B cell (primary cell): ENCODE measurements around the gene NASP. TPM values are rescaled to one million over a fixed set of nuclear protein-coding genes. Genes with fewer than 3 reads are reported as not detected.

Experiments used
- ATAC-seq: fragments of 200-7000 bp; cut with Tn5 transposase; one replicate; pipeline ENCODE4 v1.10.0; 2021; ENCODE audit warnings: low read depth, mild to moderate bottlenecking, moderate number of reproducible peaks, moderate library complexity
- CTCF ChIA-PET: fragments of 350-600 bp; sonication (Branson Sonifier 250); formaldehyde crosslinking; loops from one replicate; lab custom pipeline; 2021; ENCODE audit warnings: antibody characterized with exemption, inconsistent platforms; lab: Charles Lee
- POLR2A ChIA-PET: fragments of 350-600 bp; sonication (Branson Sonifier 250); formaldehyde crosslinking; loops from one replicate; lab custom pipeline; 2021; ENCODE audit warnings: antibody characterized with exemption; lab: Charles Lee
- DNase-seq: peaks from one replicate; pipeline ENCODE4 v3.0.0; 2013
- H2AFZ ChIP-seq: 2 replicates; pipeline ENCODE4 v1.6.1; 2012; ENCODE audit warnings: mild to moderate bottlenecking, low read depth, low read length; ENCODE audit not compliant: insufficient read depth, poor library complexity, severe bottlenecking
- H3K27ac ChIP-seq, 2 donors: 1 replicate in 1 of 2; 2 replicates in 1 of 2; pipeline ENCODE4 v1.5.1; 2012 to 2013; ENCODE audit warnings: low read length in 2 of 2, mild to moderate bottlenecking in 2 of 2, moderate library complexity in 1 of 2
- H3K27me3 ChIP-seq, 4 experiments: fragments of 200-600 bp in 1 of 4; sonication (generic) in 1 of 4; replicated peaks in 1 of 4; 1 replicate in 2 of 4; 2 replicates in 2 of 4; pipeline versions ENCODE4 v1.6.1 to v1.7.0; 2013 to 2016; ENCODE audit warnings: low read length in 3 of 4, mild to moderate bottlenecking in 2 of 4, mixed read lengths in 1 of 4, moderate library complexity in 1 of 4; ENCODE audit not compliant: insufficient read depth in 4 of 4, control insufficient read depth in 3 of 4; ENCODE audit errors: control extremely low read depth in 1 of 4
- H3K36me3 ChIP-seq, 2 experiments: replicated peaks in 1 of 2; 1 replicate in 1 of 2; 2 replicates in 1 of 2; pipeline versions ENCODE4 v1.6.1 to v1.7.1; 2013; ENCODE audit warnings: low read length in 1 of 2; ENCODE audit not compliant: insufficient read depth in 2 of 2, control insufficient read depth in 1 of 2; ENCODE audit errors: control extremely low read depth in 1 of 2, extremely low read depth in 1 of 2
- H3K4me1 ChIP-seq, 2 donors: fragments of 200-600 bp in 1 of 2; sonication (generic) in 1 of 2; 1 replicate in 1 of 2; 2 replicates in 1 of 2; pipeline versions ENCODE4 v1.5.1 to v1.6.1; 2013 to 2017; ENCODE audit warnings: low read length in 2 of 2; ENCODE audit not compliant: control insufficient read depth in 2 of 2, insufficient read depth in 2 of 2
- H3K4me2 ChIP-seq: replicated peaks from 2 replicates; pipeline ENCODE3; 2012; ENCODE audit warnings: mild to moderate bottlenecking, low read depth, low read length; ENCODE audit not compliant: poor library complexity, severe bottlenecking
- H3K4me3 ChIP-seq, 5 experiments: fragments of 200-600 bp in 1 of 5; sonication (generic) in 1 of 5; 1 replicate in 3 of 5; 2 replicates in 2 of 5; pipeline versions ENCODE4 v1.5.1 to v1.7.0; 2011 to 2016; ENCODE audit warnings: low read length in 4 of 5, mild to moderate bottlenecking in 4 of 5, low read depth in 2 of 5, control low read depth in 1 of 5, moderate library complexity in 1 of 5; ENCODE audit not compliant: insufficient read depth in 1 of 5; ENCODE audit errors: control extremely low read depth in 1 of 5, extremely low read depth in 1 of 5
- H3K79me2 ChIP-seq: fragments of 200-600 bp; sonication (generic); one replicate; pipeline ENCODE4 v1.6.0; 2016; ENCODE audit warnings: low read length; ENCODE audit not compliant: control insufficient read depth, insufficient read depth
- H3K9ac ChIP-seq: fragments of 200-600 bp; sonication (generic); 2 replicates; pipeline ENCODE4 v1.6.1; 2017; ENCODE audit warnings: mild to moderate bottlenecking, low read length, moderate library complexity
- H3K9me3 ChIP-seq, 3 donors: one replicate each; pipeline versions ENCODE4 v1.6.1 to v1.7.1; 2013; ENCODE audit warnings: low read length in 2 of 3; ENCODE audit not compliant: control insufficient read depth in 2 of 3, insufficient read depth in 1 of 3; ENCODE audit errors: control extremely low read depth in 1 of 3
- H4K20me1 ChIP-seq: 2 replicates; pipeline ENCODE4 v1.6.0; 2012; ENCODE audit warnings: mild to moderate bottlenecking, low read length; ENCODE audit not compliant: insufficient read depth, control insufficient read depth, poor library complexity, severe bottlenecking
- H3K27ac Mint-ChIP-seq: one replicate; pipeline ENCODE4 v1.8.0; 2021; ENCODE audit warnings: mixed read lengths
- H3K27me3 Mint-ChIP-seq: one replicate; pipeline ENCODE4 v1.8.0; 2021; ENCODE audit warnings: mixed read lengths
- H3K4me1 Mint-ChIP-seq: one replicate; pipeline ENCODE4 v1.8.0; 2021; ENCODE audit warnings: mixed read lengths
- H3K4me3 Mint-ChIP-seq: one replicate; pipeline ENCODE4 v1.8.0; 2021; ENCODE audit warnings: mixed read lengths
- H3K9me3 Mint-ChIP-seq: one replicate; pipeline ENCODE4 v1.8.0; 2022; ENCODE audit warnings: mixed read lengths; ENCODE audit not compliant: insufficient read depth
- EZH2 ChIP-seq: IDR thresholded peaks from 2 replicates; pipeline ENCODE4 v1.6.1; 2012; ENCODE audit warnings: borderline replicate concordance, low read depth, mild to moderate bottlenecking, moderate library complexity, low read length; ENCODE audit not compliant: insufficient read depth, poor library complexity, severe bottlenecking
- WGBS: methylation state at CpG from one replicate; pipeline ENCODE4 v1.1.5; 2013; ENCODE audit warnings: missing lambda C conversion rate; ENCODE audit not compliant: insufficient coverage; 5-methylcytosine and 5-hydroxymethylcytosine counted together
- intact Hi-C: fragments of 100-400 bp; cut with micrococcal nuclease; formaldehyde crosslinking; loops from one replicate; pipeline ENCODE4 v1.10.0; 2022
- polyA plus RNA-seq: library from polyadenylated mRNA; depleted of rRNA; stranded (reverse); fragments of >200 nt; gene quantifications from 2 replicates; pipeline ENCODE4 v1.2.3, GENCODE V29; 2012
- total RNA-seq, 2 donors: library from RNA; stranded (reverse); fragments of 120-200 nt in 1 of 2; gene quantifications; 1 replicate in 1 of 2; 2 replicates in 1 of 2; pipeline versions ENCODE4 v1.2.3 to v1.2.4, GENCODE V29; 2013 to 2022
- TF ChIP-seq, protein P1 (sequence below): fragments of 200-600 bp; IDR thresholded peaks from one replicate; pipeline ENCODE4 v1.8.0; 2022; ENCODE audit warnings: antibody characterized with exemption, mild to moderate bottlenecking

Gene NASP
- total and polyA plus RNA-seq, 2 donors (not counting 1 experiment from before 2014, with no cell fraction given) = 61.0 to 151 TPM

DNA sequence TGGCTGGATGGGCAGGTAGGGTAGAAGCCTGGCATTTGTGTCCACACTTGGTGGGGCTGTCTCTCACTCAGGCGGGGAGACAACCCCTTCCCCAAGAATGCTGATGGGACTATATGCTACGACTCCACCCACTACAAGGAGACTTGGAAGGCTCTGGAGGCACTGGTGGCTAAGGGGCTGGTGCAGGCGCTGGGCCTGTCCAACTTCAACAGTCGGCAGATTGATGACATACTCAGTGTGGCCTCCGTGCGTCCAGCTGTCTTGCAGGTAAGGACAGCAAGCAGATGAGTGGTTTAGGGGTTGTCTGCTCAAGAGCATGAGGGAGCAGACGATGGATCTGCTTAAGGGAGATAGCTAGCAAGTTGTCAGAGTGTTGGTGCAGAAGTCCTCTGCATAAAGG, 15.9 kb upstream of the NASP start:
- ATAC-seq = no peak
- WGBS = 98% methylated on average over 5 of the region's 7 CpGs
- Histone ChIP-seq H3K9me3 (no peaks in the 10 kb centered on the region), H3K4me1 (no peaks in the 10 kb centered on the region), H2AFZ (no peak overlapping the region), H3K4me3 (no peak overlapping the region), H3K36me3 (peaks cover 0 to 55% of the 10 kb centered on the region in 2 experiments), H3K27ac (no peak overlapping the region), H3K27me3 (no peaks in the 10 kb centered on the region), H3K79me2 (peaks cover 6% of the 10 kb centered on the region), H4K20me1 (no peaks in the 10 kb centered on the region), H3K9ac (no peak overlapping the region), H3K4me2 (no peak overlapping the region)
- Mint-ChIP-seq H3K27ac (peak overlapping the region; percentile 42), H3K9me3 (no peaks in the 10 kb centered on the region), H3K27me3 (no peaks in the 10 kb centered on the region), H3K4me1 (peaks cover 2% of the 10 kb centered on the region), H3K4me3 (no peak overlapping the region)
- no peak for DNase-seq
- TF ChIP-seq, protein P1, sequence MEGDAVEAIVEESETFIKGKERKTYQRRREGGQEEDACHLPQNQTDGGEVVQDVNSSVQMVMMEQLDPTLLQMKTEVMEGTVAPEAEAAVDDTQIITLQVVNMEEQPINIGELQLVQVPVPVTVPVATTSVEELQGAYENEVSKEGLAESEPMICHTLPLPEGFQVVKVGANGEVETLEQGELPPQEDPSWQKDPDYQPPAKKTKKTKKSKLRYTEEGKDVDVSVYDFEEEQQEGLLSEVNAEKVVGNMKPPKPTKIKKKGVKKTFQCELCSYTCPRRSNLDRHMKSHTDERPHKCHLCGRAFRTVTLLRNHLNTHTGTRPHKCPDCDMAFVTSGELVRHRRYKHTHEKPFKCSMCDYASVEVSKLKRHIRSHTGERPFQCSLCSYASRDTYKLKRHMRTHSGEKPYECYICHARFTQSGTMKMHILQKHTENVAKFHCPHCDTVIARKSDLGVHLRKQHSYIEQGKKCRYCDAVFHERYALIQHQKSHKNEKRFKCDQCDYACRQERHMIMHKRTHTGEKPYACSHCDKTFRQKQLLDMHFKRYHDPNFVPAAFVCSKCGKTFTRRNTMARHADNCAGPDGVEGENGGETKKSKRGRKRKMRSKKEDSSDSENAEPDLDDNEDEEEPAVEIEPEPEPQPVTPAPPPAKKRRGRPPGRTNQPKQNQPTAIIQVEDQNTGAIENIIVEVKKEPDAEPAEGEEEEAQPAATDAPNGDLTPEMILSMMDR = no peak
- no peak for TF ChIP-seq EZH2
- CTCF ChIA-PET = interaction anchor here (0.6 to 13.3 kb wide), 10 partner anchors 11 to 208 kb away, joined by 3 to 351 read pairs (median 38); partner anchors contain the start of genes CCDC163, MMACHC, NASP and PRDX1
- intact Hi-C loops = no loop called here
- POLR2A ChIA-PET = interaction anchor here (0.7 to 3.3 kb wide), 2 partner anchors 23 to 47 kb away, joined by 8 to 14 read pairs; partner anchors contain the start of gene PRDX1

DNA sequence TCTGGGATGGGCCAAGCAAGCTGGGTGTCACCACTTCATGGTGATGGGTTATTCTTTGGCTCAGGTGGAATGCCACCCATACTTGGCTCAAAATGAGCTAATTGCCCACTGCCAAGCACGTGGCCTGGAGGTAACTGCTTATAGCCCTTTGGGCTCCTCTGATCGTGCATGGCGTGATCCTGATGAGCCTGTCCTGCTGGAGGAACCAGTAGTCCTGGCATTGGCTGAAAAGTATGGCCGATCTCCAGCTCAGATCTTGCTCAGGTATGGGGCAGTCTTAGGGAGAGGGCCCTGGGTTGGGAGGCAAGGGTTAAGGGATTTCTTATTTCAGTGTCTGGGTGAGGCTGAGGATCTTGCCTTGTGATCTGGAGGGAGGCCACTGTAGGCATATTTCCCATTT, 15.4 kb upstream of the NASP start:
- H3K27me3 ChIP-seq = no peaks in the 10 kb centered on the region
- POLR2A ChIA-PET = interaction anchor here (1.0 to 3.3 kb wide), 2 partner anchors 8 to 47 kb away, joined by 4 to 14 read pairs; partner anchors contain the start of gene PRDX1

More for the DNA sequence above, 15.4 kb upstream of the NASP start:
- Mint-ChIP-seq H3K4me3 (no peak overlapping the region), H3K4me1 (peaks cover 2% of the 10 kb centered on the region), H3K27me3 (no peaks in the 10 kb centered on the region), H3K9me3 (no peaks in the 10 kb centered on the region), H3K27ac (peak overlapping the region; percentile 61)
- Histone ChIP-seq H3K4me3 (no peak overlapping the region), H3K79me2 (peaks cover 6% of the 10 kb centered on the region), H2AFZ (no peak overlapping the region), H3K4me1 (no peaks in the 10 kb centered on the region), H4K20me1 (no peaks in the 10 kb centered on the region), H3K4me2 (no peak overlapping the region), H3K9me3 (no peaks in the 10 kb centered on the region), H3K27ac (no peak overlapping the region), H3K9ac (no peak overlapping the region), H3K36me3 (peaks cover 0 to 52% of the 10 kb centered on the region in 2 experiments)
- CTCF ChIA-PET = interaction anchor here (0.8 to 13.3 kb wide), 18 partner anchors 11 to 554 kb away, joined by 3 to 351 read pairs (median 14); partner anchors contain the start of genes AKR1A1, CCDC163, MMACHC and NASP
- WGBS = 98% methylated on average over 4 of the region's 4 CpGs
- no peak for ATAC-seq
- DNase-seq = no peak
- no peak for TF ChIP-seq EZH2
- TF ChIP-seq, protein P1 = no peak
- intact Hi-C loops = no loop called here
